H1 (cell line): ENCODE results near the gene GALNT12. TPM values are rescaled to one million over a fixed set of nuclear protein-coding genes. Genes with fewer than 3 reads are reported as not detected.

ENCODE experiments used
- CTCF ChIA-PET: fragments of 300-600 bp; sonication (Branson Sonifier 250); formaldehyde crosslinking; loops from one replicate; lab custom pipeline; 2021; ENCODE audit not compliant: partially characterized antibody; lab: Charles Lee
- POLR2A ChIA-PET: fragments of 300-600 bp; sonication (Branson Sonifier 250); formaldehyde crosslinking; loops from one replicate; lab custom pipeline; 2021; ENCODE audit warnings: inconsistent platforms; ENCODE audit not compliant: partially characterized antibody; lab: Charles Lee
- DNase-seq, 2 experiments: peaks; one replicate each; pipeline versions ENCODE4 v3.0.0 to v3.0.0-alpha.2; 2010 to 2022; ENCODE audit warnings: low spot score in 2 of 2, low read depth in 1 of 2, mixed read lengths in 1 of 2
- FAIRE-seq: peaks from 2 replicates; lab custom pipeline; 2011; peaks lifted over from hg19 to GRCh38; lab: Jason Lieb, UNC
- H2AFZ ChIP-seq: 2 replicates; pipeline ENCODE4 v1.8.1; 2012; ENCODE audit warnings: low read length, inconsistent platforms
- H2AK5ac ChIP-seq: 2 replicates; pipeline ENCODE4 v1.6.1; 2013; ENCODE audit warnings: low read depth, low read length
- H2BK120ac ChIP-seq: replicated peaks from 2 replicates; pipeline ENCODE3; 2013; ENCODE audit warnings: low read depth, low read length, inconsistent platforms
- H2BK12ac ChIP-seq: 2 replicates; pipeline ENCODE4 v1.6.1; 2013; ENCODE audit warnings: low read depth, low read length
- H2BK15ac ChIP-seq: 2 replicates; pipeline ENCODE4 v1.6.1; 2013; ENCODE audit warnings: low read length
- H2BK20ac ChIP-seq: 2 replicates; pipeline ENCODE4 v1.6.1; 2013; ENCODE audit warnings: low read length
- H2BK5ac ChIP-seq: 2 replicates; pipeline ENCODE4 v1.6.1; 2013; ENCODE audit warnings: low read depth, low read length
- H3K14ac ChIP-seq: 2 replicates; pipeline ENCODE4 v1.6.1; 2013; ENCODE audit warnings: inconsistent platforms; ENCODE audit not compliant: insufficient read length
- H3K18ac ChIP-seq: 2 replicates; pipeline ENCODE4 v1.6.1; 2013; ENCODE audit warnings: low read length; ENCODE audit errors: extremely low read depth
- H3K23ac ChIP-seq: 2 replicates; pipeline ENCODE4 v1.6.1; 2013; ENCODE audit warnings: inconsistent platforms; ENCODE audit not compliant: insufficient read length
- H3K23me2 ChIP-seq: 2 replicates; pipeline ENCODE4 v1.6.1; 2013; ENCODE audit warnings: low read depth, low read length
- H3K27ac ChIP-seq: 2 replicates; pipeline ENCODE4 v1.6.1; 2011; ENCODE audit warnings: low read depth, low read length, inconsistent platforms
- H3K27me3 ChIP-seq, 4 experiments: replicated peaks in 1 of 4; 1 replicate in 1 of 4; 2 replicates in 3 of 4; pipeline versions ENCODE4 v1.6.1 to v1.8.1; 2011 to 2013; ENCODE audit warnings: low read length in 3 of 4, mild to moderate bottlenecking in 3 of 4, inconsistent platforms in 2 of 4, mixed read lengths in 2 of 4, moderate library complexity in 1 of 4; ENCODE audit not compliant: control insufficient read depth in 3 of 4, insufficient read depth in 3 of 4; ENCODE audit errors: extremely low read depth in 1 of 4
- H3K36me3 ChIP-seq, 4 experiments: 2 replicates each; pipeline versions ENCODE4 v1.6.1 to v1.8.1; 2011 to 2013; ENCODE audit warnings: mild to moderate bottlenecking in 4 of 4, low read length in 3 of 4, moderate library complexity in 2 of 4, control low read depth in 1 of 4, inconsistent platforms in 1 of 4; ENCODE audit not compliant: insufficient read depth in 4 of 4, control insufficient read depth in 2 of 4
- H3K4ac ChIP-seq: replicated peaks from 2 replicates; pipeline ENCODE3; 2013; ENCODE audit warnings: low read length, low read depth, mixed read lengths, inconsistent platforms; ENCODE audit not compliant: insufficient read length
- H3K4me1 ChIP-seq, 4 experiments: replicated peaks in 1 of 4; 1 replicate in 1 of 4; 2 replicates in 3 of 4; pipeline versions ENCODE4 v1.6.1 to v1.8.1; 2011 to 2013; ENCODE audit warnings: low read length in 3 of 4, inconsistent platforms in 2 of 4, mixed read lengths in 1 of 4; ENCODE audit not compliant: insufficient read depth in 4 of 4, control insufficient read depth in 3 of 4
- H3K4me2 ChIP-seq, 2 experiments: 2 replicates each; pipeline versions ENCODE4 v1.6.1 to v1.8.1; 2011 to 2013; ENCODE audit warnings: low read depth in 2 of 2, low read length in 2 of 2, control low read depth in 1 of 2, inconsistent platforms in 1 of 2, mild to moderate bottlenecking in 1 of 2; ENCODE audit not compliant: insufficient read depth in 1 of 2
- H3K4me3 ChIP-seq, 4 experiments: fragments of 200-600, 300-600 bp in 1 of 4; sonication (generic), shearing (Covaris generic), sonication (Bioruptor Twin) in 1 of 4; 2 replicates each; pipeline versions ENCODE4 v1.5.1 to v1.8.1; 2011 to 2016; ENCODE audit warnings: low read length in 4 of 4, low read depth in 3 of 4, control low read depth in 2 of 4, inconsistent platforms in 2 of 4, mild to moderate bottlenecking in 2 of 4, mixed read lengths in 1 of 4, moderate library complexity in 1 of 4; ENCODE audit not compliant: insufficient read depth in 2 of 4; ENCODE audit errors: extremely low read depth in 1 of 4
- H3K56ac ChIP-seq: replicated peaks from 2 replicates; pipeline ENCODE3; 2013; ENCODE audit warnings: low read depth, mild to moderate bottlenecking, mixed read lengths, low read length, inconsistent platforms; ENCODE audit not compliant: insufficient read length
- H3K79me1 ChIP-seq: 2 replicates; pipeline ENCODE4 v1.6.1; 2013; ENCODE audit warnings: low read depth, low read length, control low read depth
- H3K79me2 ChIP-seq, 2 experiments: 2 replicates each; pipeline versions ENCODE4 v1.6.1 to v1.8.1; 2012 to 2013; ENCODE audit warnings: low read length in 2 of 2, mild to moderate bottlenecking in 2 of 2, inconsistent platforms in 1 of 2; ENCODE audit not compliant: insufficient read depth in 2 of 2, control insufficient read depth in 1 of 2
- H3K9ac ChIP-seq, 4 experiments: replicated peaks in 1 of 4; 1 replicate in 1 of 4; 2 replicates in 3 of 4; pipeline versions ENCODE4 v1.6.1 to v1.8.1; 2011 to 2013; ENCODE audit warnings: low read depth in 3 of 4, low read length in 3 of 4, control low read depth in 2 of 4, mild to moderate bottlenecking in 2 of 4, moderate library complexity in 2 of 4, inconsistent platforms in 1 of 4; ENCODE audit errors: extremely low read depth in 1 of 4
- H3K9me3 ChIP-seq, 2 experiments: 2 replicates each; pipeline versions ENCODE4 v1.6.1 to v1.8.1; 2012 to 2013; ENCODE audit warnings: mild to moderate bottlenecking in 2 of 2, moderate library complexity in 2 of 2, control low read depth in 1 of 2, inconsistent platforms in 1 of 2, low read depth in 1 of 2, low read length in 1 of 2, mixed read lengths in 1 of 2; ENCODE audit not compliant: insufficient read depth in 2 of 2
- H4K20me1 ChIP-seq, 2 experiments: replicated peaks in 1 of 2; 2 replicates each; pipeline versions ENCODE3 to v1.8.1; 2011 to 2013; ENCODE audit warnings: inconsistent platforms in 2 of 2, low read length in 2 of 2, mild to moderate bottlenecking in 1 of 2; ENCODE audit not compliant: insufficient read depth in 2 of 2, control insufficient read depth in 1 of 2
- H4K5ac ChIP-seq: 2 replicates; pipeline ENCODE4 v1.6.1; 2013; ENCODE audit warnings: low read length, low read depth, mixed read lengths, inconsistent platforms; ENCODE audit not compliant: insufficient read length
- H4K8ac ChIP-seq: 2 replicates; pipeline ENCODE4 v1.8.0; 2013; ENCODE audit warnings: mild to moderate bottlenecking, moderate library complexity, low read length, inconsistent platforms; ENCODE audit not compliant: insufficient read depth; ENCODE audit errors: extremely low read depth
- H4K91ac ChIP-seq: replicated peaks from 2 replicates; pipeline ENCODE3; 2013; ENCODE audit warnings: low read length, mixed read lengths, inconsistent platforms; ENCODE audit not compliant: insufficient read length
- EGR1 ChIP-seq: IDR thresholded peaks from 2 replicates; pipeline ENCODE4 v1.6.1; 2011; ENCODE audit warnings: low read depth, low read length, borderline replicate concordance
- GABPA ChIP-seq: IDR thresholded peaks from 2 replicates; pipeline ENCODE4 v1.6.1; 2011; ENCODE audit warnings: mild to moderate bottlenecking, low read length, moderate library complexity, borderline replicate concordance; ENCODE audit not compliant: insufficient read depth
- KDM4A ChIP-seq: IDR thresholded peaks from one replicate; pipeline ENCODE4 v1.7.1; 2012; ENCODE audit warnings: low read depth, mild to moderate bottlenecking, moderate library complexity, low read length, inconsistent platforms; ENCODE audit not compliant: severe bottlenecking
- NANOG ChIP-seq: IDR thresholded peaks from 2 replicates; pipeline ENCODE4 v1.6.1; 2011; ENCODE audit warnings: low read length, low read depth, mild to moderate bottlenecking, inconsistent platforms; ENCODE audit not compliant: insufficient read depth, poor library complexity, severe bottlenecking
- POU5F1 ChIP-seq: IDR thresholded peaks from 2 replicates; pipeline ENCODE4 v1.6.1; 2011; ENCODE audit warnings: low read depth, mild to moderate bottlenecking, low read length, moderate library complexity
- RBBP5 ChIP-seq: IDR thresholded peaks from 2 replicates; pipeline ENCODE4 v1.7.1; 2012; ENCODE audit warnings: low read depth, mild to moderate bottlenecking, inconsistent platforms, low read length, moderate library complexity, borderline replicate concordance
- TAF1 ChIP-seq: IDR thresholded peaks from 2 replicates; pipeline ENCODE4 v1.6.1; 2011; ENCODE audit warnings: mild to moderate bottlenecking, low read depth, low read length
- TCF12 ChIP-seq: IDR thresholded peaks from 2 replicates; pipeline ENCODE4 v1.6.1; 2011; ENCODE audit warnings: low read depth, mild to moderate bottlenecking, low read length
- ZNF274 ChIP-seq: IDR thresholded peaks from 2 replicates; pipeline ENCODE4 v1.7.0; 2012; ENCODE audit warnings: low read length, borderline replicate concordance; ENCODE audit errors: extremely low read depth
- WGBS, 2 experiments: shearing (Covaris generic) in 1 of 2; methylation state at CpG; one replicate each; pipeline versions ENCODE4 v1.1.6 to v1.1.7; 2013 to 2015; ENCODE audit warnings: low lambda C conversion rate in 2 of 2, mixed read lengths in 2 of 2, inconsistent platforms in 1 of 2, low coverage in 1 of 2, missing lambda C conversion rate in 1 of 2; ENCODE audit not compliant: insufficient replicate concordance in 2 of 2, insufficient coverage in 1 of 2, insufficient read length in 1 of 2; ENCODE audit errors: extremely low coverage in 1 of 2, missing lambda C conversion rate in 1 of 2; 5-methylcytosine and 5-hydroxymethylcytosine counted together
- polyA plus RNA-seq, 7 experiments: library from polyadenylated mRNA; depleted of rRNA in 3 of 7; stranded (reverse) in 5 of 7; unstranded in 2 of 7; fragments of >200 nt in 5 of 7; fragments of 200-250 nt in 2 of 7; gene quantifications; 1 replicate in 5 of 7; 2 replicates in 1 of 7; 4 replicates in 1 of 7; pipeline versions ENCODE4 v1.2.1 to v1.2.3, GENCODE V29; 2011 to 2013; ENCODE audit warnings: missing spikeins in 2 of 7, mixed read lengths in 2 of 7
- total RNA-seq: library from RNA; stranded (reverse); fragmentation: NEBNext Ultra II Directional; extraction: Animal tissue kit (Norgen Biotek cat#: 25700); gene quantifications from 2 replicates; pipeline ENCODE4 v1.2.1, GENCODE V29; 2021

GALNT12 gene
- total and polyA plus RNA-seq, 2 of the 8 experiments (the other 6 are each of a cell fraction or from before 2014, with no cell fraction given), result 16.2 to 19.6 TPM

DNA sequence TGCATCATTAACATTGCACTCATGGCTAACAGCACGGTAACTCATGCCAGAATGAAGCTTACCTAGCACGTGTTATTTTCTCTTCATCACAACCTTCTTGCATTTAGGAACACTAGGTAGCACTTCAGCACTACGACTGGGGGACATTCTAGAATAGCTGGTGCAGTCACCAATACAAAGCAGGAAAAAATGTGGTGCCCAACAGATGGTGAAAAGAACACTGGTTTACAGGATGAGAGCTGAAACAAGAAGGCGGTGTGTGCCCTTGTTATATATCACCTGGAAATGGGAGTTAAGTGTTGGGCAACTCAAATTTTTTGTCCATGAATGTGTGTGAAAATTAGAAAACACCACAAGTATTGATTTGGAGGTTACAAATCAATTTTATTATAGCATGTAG, 30.0 kb downstream of the GALNT12 start:
- no peak overlapping the region for H2BK120ac ChIP-seq
- H3K4ac ChIP-seq, result no peak overlapping the region
- no peak overlapping the region for H3K23ac ChIP-seq
- no peak overlapping the region for H4K5ac ChIP-seq
- no peak overlapping the region for H3K14ac ChIP-seq
- H3K4me2 ChIP-seq, result no peak overlapping the region
- no peak overlapping the region for H3K4me3 ChIP-seq
- H3K9me3 ChIP-seq, result no peaks in the 10 kb centered on the region
- FAIRE-seq (no peak), DNase-seq (no peak)
- H2BK15ac ChIP-seq, result no peak overlapping the region
- no peaks in the 10 kb centered on the region for H3K79me2 ChIP-seq
- no peaks in the 10 kb centered on the region for H3K27me3 ChIP-seq
- H3K27ac ChIP-seq, result no peak overlapping the region
- no peak overlapping the region for H2AK5ac ChIP-seq
- H3K79me1 ChIP-seq, result no peaks in the 10 kb centered on the region
- peaks cover 0 to 4% (median under 1%) of the 10 kb centered on the region in 4 experiments; a peak in 2 of 7 replicates for H3K4me1 ChIP-seq
- no peak overlapping the region for H3K18ac ChIP-seq
- H4K8ac ChIP-seq, result no peak overlapping the region
- no peak overlapping the region for H2BK20ac ChIP-seq
- no peak overlapping the region for H3K9ac ChIP-seq
- no peaks in the 10 kb centered on the region for H3K23me2 ChIP-seq
- H4K91ac ChIP-seq, result no peak overlapping the region
- no peak for TF ChIP-seq KDM4A
- no peak for TF ChIP-seq TCF12
- TF ChIP-seq NANOG, result no peak
- no peak for TF ChIP-seq GABPA
- no peak for TF ChIP-seq TAF1
- TF ChIP-seq POU5F1, result no peak
- no peak for TF ChIP-seq ZNF274
- TF ChIP-seq RBBP5, result no peak
- no peak for TF ChIP-seq EGR1
- 88% methylated on average over 4 of the region's 4 CpGs; no CpG with 5 or more reads in 1 of the 2 experiments for WGBS, 2 experiments
- H4K20me1 ChIP-seq, result peaks cover 0 to 2% of the 10 kb centered on the region in 2 experiments
- ChIA-PET POLR2A (no interaction called here), CTCF (interaction anchor here (1.1 to 2.3 kb wide), 3 partner anchors 11 to 302 kb away, joined by 3 to 13 read pairs (median 3); no protein-coding TSS in a partner anchor)
- peaks cover 0 to 21% (median 3%) of the 10 kb centered on the region in 4 experiments; a peak in 6 of 8 replicates for H3K36me3 ChIP-seq
- no peak overlapping the region for H2BK5ac ChIP-seq
- no peak overlapping the region for H2BK12ac ChIP-seq
- H3K56ac ChIP-seq, result no peak overlapping the region
- no peak overlapping the region for H2AFZ ChIP-seq
